ENCODE data around the gene TMC1.
A peak's percentile ranks its signal among the peaks of the same experiment; 100 is the strongest.

GRCh38 chr9:72526901-72527800 is 5.7 kb downstream of the TMC1 start:
- TF ChIP-seq CTCF (IDR thresholded peaks at IDR 0.05) (peak in 1 of 4 experiments; percentile 19), POLR2A (IDR thresholded peaks at IDR 0.05) (peak; percentile 46 to 63)
